ENCODE results near the gene WDR70. TPM values are rescaled to one million over a fixed set of nuclear protein-coding genes. Genes with fewer than 3 reads are reported as not detected.

The WDR70 gene
- total and polyA plus RNA-seq, 4 donors = 11.0 to 57.8 (median 26.2) TPM

DNA sequence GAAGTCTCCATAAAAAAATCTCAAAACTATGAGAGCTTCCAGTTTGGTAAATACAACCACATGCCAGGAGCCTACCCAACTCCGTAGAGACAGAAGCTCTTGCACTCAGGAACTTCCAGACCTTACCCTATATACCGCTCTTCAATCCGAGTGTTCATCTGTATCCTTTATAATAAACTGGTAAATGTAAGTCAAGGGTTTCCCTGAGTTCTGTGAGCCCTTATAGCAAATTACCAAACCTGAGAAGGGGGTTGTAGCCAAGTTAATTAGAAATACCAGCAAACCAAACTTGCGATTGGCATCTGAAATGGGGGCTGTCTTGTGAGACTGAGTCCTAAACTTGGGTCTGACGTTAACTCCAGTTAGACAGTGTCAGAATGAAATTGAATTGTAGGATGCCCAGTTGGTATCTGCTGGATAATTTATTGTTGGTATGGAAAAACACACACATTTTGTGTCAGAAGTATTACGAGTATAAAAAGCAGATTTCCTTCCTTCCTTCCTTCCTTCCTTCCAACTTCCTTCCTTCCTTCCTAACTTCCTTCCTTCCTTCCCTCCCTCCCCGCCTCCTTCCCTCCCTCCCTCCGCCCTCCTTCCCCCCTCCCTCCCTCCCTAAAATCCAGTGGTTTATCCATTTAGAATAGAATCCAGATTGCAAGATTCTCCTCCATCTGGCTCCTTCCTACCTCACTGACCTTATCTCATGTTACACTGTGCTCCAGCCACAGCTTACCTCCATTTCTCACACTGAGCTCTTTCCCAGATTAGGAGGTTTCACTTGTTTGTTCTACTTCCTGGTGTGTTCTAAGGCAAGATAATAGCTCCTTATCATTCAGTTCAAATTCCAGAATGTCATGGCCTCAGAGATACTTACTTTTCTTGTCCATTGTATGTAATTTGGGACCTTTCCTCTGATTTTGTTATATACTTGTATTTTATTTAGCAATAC, 196.7 kb downstream of the WDR70 start:
- WGBS, 2 donors = 74 to 87% methylated on average over 8 of the region's 8 CpGs
- no peak overlapping the region for H3K4me3 ChIP-seq
- no peak overlapping the region for H3K27ac ChIP-seq (ENCODE audit: low read depth in 1 of 2, low read length in 1 of 2)
- H3K9ac ChIP-seq (ENCODE audit: insufficient read depth in 1 of 2, low read length in 2 of 2) = no peak overlapping the region
- H3K27me3 ChIP-seq (ENCODE audit: control insufficient read depth in 3 of 3, insufficient read depth in 3 of 3, low read length in 2 of 3) = no peaks in the 10 kb centered on the region
- no peak for TF ChIP-seq CTCF (IDR thresholded peaks at IDR 0.05; ENCODE audit: control extremely low read depth, extremely low read depth)
- DNase-seq = no peak
- peaks cover 0 to 3% (median 0%) of the 10 kb centered on the region in 4 donors for H3K36me3 ChIP-seq (ENCODE audit: control insufficient read depth in 4 of 4, insufficient read depth in 4 of 4, low read length in 4 of 4)
- peaks cover 0 to 3% (median 0%) of the 10 kb centered on the region in 5 donors for H3K4me1 ChIP-seq (ENCODE audit: control insufficient read depth in 5 of 5, insufficient read depth in 5 of 5, low read length in 5 of 5)
- no peak for ATAC-seq (ENCODE audit: insufficient read depth, low FRiP score)
- no peaks in the 10 kb centered on the region for H3K9me3 ChIP-seq (ENCODE audit: control insufficient read depth in 4 of 4, insufficient read depth in 3 of 4, low read length in 3 of 4)

GRCh38 chr5:37576552-37576951, 197.4 kb downstream of the WDR70 start:
- Histone ChIP-seq H3K4me1 (ENCODE audit: control insufficient read depth in 5 of 5, insufficient read depth in 5 of 5, low read length in 5 of 5) (peaks cover 0 to 3% (median 0%) of the 10 kb centered on the region in 5 donors), H3K9ac (ENCODE audit: insufficient read depth in 1 of 2, low read length in 2 of 2) (no peak overlapping the region), H3K27me3 (ENCODE audit: control insufficient read depth in 3 of 3, insufficient read depth in 3 of 3, low read length in 2 of 3) (no peaks in the 10 kb centered on the region), H3K36me3 (ENCODE audit: control insufficient read depth in 4 of 4, insufficient read depth in 4 of 4, low read length in 4 of 4) (peaks cover 0 to 3% (median 0%) of the 10 kb centered on the region in 4 donors), H3K9me3 (ENCODE audit: control insufficient read depth in 4 of 4, insufficient read depth in 3 of 4, low read length in 3 of 4) (no peaks in the 10 kb centered on the region), H3K4me3 (no peak overlapping the region), H3K27ac (ENCODE audit: low read depth in 1 of 2, low read length in 1 of 2) (no peak overlapping the region)
- ATAC-seq (ENCODE audit: insufficient read depth, low FRiP score) (no peak), DNase-seq (no peak)
- no peak for TF ChIP-seq CTCF (IDR thresholded peaks at IDR 0.05; ENCODE audit: control extremely low read depth, extremely low read depth)
- 68 to 82% methylated on average over 3 of the region's 3 CpGs for WGBS, 2 donors

DNA sequence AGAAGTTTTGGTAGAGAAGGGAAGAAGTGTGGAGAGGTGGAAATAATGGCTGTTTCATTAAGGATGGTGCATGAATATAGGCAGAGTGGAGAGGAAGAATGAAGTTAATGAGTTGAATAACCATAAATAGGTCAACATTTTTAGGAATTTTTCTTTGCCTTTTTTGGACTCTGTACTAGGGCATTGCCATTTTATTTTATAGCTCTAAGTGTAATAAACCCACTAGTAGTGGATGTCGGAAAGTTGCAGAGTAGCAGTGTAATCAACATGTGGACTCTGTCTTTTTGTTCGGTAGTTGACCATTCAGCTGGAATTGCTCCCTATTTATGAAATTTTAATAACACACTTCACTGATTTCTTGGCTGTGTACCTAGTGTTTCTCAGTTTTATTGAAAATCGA, 199.1 kb downstream of the WDR70 start:
- H3K9ac ChIP-seq (ENCODE audit: insufficient read depth in 1 of 2, low read length in 2 of 2) = no peak overlapping the region
- no peaks in the 10 kb centered on the region for H3K27me3 ChIP-seq (ENCODE audit: control insufficient read depth in 3 of 3, insufficient read depth in 3 of 3, low read length in 2 of 3)
- H3K36me3 ChIP-seq (ENCODE audit: control insufficient read depth in 4 of 4, insufficient read depth in 4 of 4, low read length in 4 of 4) = peaks cover 0 to 3% (median 0%) of the 10 kb centered on the region in 4 donors
- WGBS, 2 donors = 92 to 95% methylated on average over 3 of the region's 3 CpGs
- TF ChIP-seq CTCF (IDR thresholded peaks at IDR 0.05; ENCODE audit: control extremely low read depth, extremely low read depth) = no peak
- H3K4me3 ChIP-seq = no peak overlapping the region
- DNase-seq (no peak), ATAC-seq (ENCODE audit: insufficient read depth, low FRiP score) (no peak)
- H3K9me3 ChIP-seq (ENCODE audit: control insufficient read depth in 4 of 4, insufficient read depth in 3 of 4, low read length in 3 of 4) = no peaks in the 10 kb centered on the region
- H3K27ac ChIP-seq (ENCODE audit: low read depth in 1 of 2, low read length in 1 of 2) = no peak overlapping the region
- H3K4me1 ChIP-seq (ENCODE audit: control insufficient read depth in 5 of 5, insufficient read depth in 5 of 5, low read length in 5 of 5) = peaks cover 0 to 3% (median 0%) of the 10 kb centered on the region in 5 donors

All from lung (tissue), 12 donors.